Right ventricle myocardium superior (tissue), 1 donor: Measurements from ENCODE around the gene ASCL4. TPM values are rescaled to one million over a fixed set of nuclear protein-coding genes. Genes with fewer than 3 reads are reported as not detected.

Experiments
- ATAC-seq: fragments of 200-7000 bp; cut with Tn5 transposase; one replicate; pipeline ENCODE4 v1.9.1; 2020; ENCODE audit warnings: mild to moderate bottlenecking; ENCODE audit not compliant: poor library complexity
- DNase-seq: peaks from one replicate; pipeline ENCODE4 v3.0.0-alpha.2; 2020
- intact Hi-C: fragments of 100-400 bp; cut with DNase I; formaldehyde crosslinking; loops from one replicate; pipeline ENCODE4 v1.11.2; 2022
- total RNA-seq: library from RNA; stranded (reverse); fragmentation: NEBNext Ultra II Directional; extraction: Animal tissue kit (Norgen Biotek cat#: 25700); gene quantifications from one replicate; pipeline ENCODE4 v1.2.1, GENCODE V29; 2021
- donor health status: DM: no; HTN: yes; CAD: no; lungs with severe emphysema.

ASCL4 gene
- total RNA-seq, 1 donor from 2014 or later: not detected

- ATAC-seq (no peak), DNase-seq (no peak)
- intact Hi-C loops: no loop called here
These were observed 33.1 kb downstream of the ASCL4 start for GRCh38 chr12:107807471-107808150.

- intact Hi-C loops: no loop called here
- ATAC-seq (no peak), DNase-seq (no peak)
These were observed 42.7 kb downstream of the ASCL4 start for GRCh38 chr12:107817250-107817649.

- DNase-seq: no peak
- intact Hi-C loops: no loop called here
- ATAC-seq: no peak
These were observed 44.5 kb downstream of the ASCL4 start for GRCh38 chr12:107818984-107819383.

GRCh38 chr12:107822356-107822755 lies 47.9 kb downstream of the ASCL4 start:
- intact Hi-C loops: no loop called here
- no peak for DNase-seq
- no peak for ATAC-seq

Other genes starting within 250 kb of the ASCL4 start
- gene PWP1, start 88.9 kb upstream of the ASCL4 start, total RNA-seq: 9.4 TPM
- gene PRDM4, start 13.6 kb upstream of the ASCL4 start, total RNA-seq: 13.3 TPM